Measurements from ENCODE around the gene C10orf105.

C10orf105 gene

GRCh38 chr10:71671994-71672946, 47.3 kb downstream of the C10orf105 start:
- no peak for DNase-seq

- DNase-seq, result no peak
These were observed 52.2 kb downstream of the C10orf105 start for GRCh38 chr10:71667387-71667752.

- no peak for DNase-seq
These were observed 52.8 kb downstream of the C10orf105 start for GRCh38 chr10:71666639-71667386.

- DNase-seq, result no peak
These were observed 54.1 kb downstream of the C10orf105 start for GRCh38 chr10:71665456-71665855.

- no peak for DNase-seq
These were observed 55.0 kb downstream of the C10orf105 start for GRCh38 chr10:71664585-71664984.

GRCh38 chr10:71663311-71663710, 56.3 kb downstream of the C10orf105 start:
- DNase-seq, result no peak

GRCh38 chr10:71661779-71662336, 57.7 kb downstream of the C10orf105 start:
- no peak for DNase-seq
